ENCODE results near the gene UBR3.
A peak's percentile ranks its signal among the peaks of the same experiment; 100 is the strongest.

UBR3 gene

GRCh38 chr2:170013802-170014551 lies 186.7 kb downstream of the UBR3 start:
- DNase-seq: no peak

DNA sequence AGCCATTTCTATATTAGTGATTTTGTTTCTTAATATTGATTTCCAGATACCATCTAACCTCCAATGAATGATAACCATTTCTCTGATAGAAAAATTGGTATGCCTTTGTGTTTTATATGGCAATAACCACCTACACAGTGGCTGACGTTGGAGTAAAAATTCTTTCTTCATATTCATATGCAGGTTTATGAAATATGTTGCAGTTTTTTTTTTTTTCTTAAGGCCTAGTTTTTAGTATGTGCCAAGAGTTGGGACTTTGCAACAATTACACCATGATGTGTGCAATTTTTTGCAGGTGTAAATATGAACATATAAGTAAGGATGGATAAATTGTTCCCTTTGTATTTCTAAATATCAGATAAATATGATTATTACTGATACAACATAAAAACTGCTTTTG lies 187.5 kb downstream of the UBR3 start:
- no peak for DNase-seq

GRCh38 chr2:170017860-170018532 lies 190.7 kb downstream of the UBR3 start:
- no peak for DNase-seq

DNA sequence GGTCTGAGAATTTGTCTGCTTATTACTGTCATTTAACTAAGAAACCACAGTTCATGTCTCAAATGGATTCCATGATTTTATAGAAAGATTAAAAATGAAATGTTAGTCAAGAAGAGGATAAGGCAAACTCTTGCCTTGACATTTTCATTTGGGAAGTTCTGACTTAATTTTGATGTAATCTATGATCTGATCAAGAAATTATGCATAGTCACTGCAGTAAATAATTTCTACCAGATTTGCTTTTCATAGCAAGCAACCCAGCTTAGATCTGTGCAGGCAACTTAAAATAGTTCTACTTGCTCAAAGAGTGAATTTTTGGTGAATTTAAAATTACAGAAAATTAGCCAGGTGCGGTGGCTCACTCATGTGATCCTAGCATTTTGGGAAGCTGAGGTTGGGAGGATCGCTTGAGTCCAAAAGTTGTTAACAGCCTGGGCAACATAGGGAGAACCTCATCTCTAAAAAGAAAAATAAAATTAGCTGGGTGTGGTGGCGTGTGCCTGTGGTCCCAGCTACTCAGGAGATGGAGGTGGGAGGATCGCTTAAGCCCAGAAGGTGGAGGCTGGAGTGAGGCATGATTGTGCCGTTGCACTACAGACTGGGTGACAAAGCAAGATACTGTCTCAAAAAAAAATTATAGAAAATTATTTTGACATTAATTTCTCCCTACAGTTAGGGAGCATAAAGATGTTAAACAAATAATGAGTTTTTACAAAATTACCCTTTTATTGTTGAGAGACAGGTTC lies 192.0 kb downstream of the UBR3 start:
- no peak for DNase-seq

DNA sequence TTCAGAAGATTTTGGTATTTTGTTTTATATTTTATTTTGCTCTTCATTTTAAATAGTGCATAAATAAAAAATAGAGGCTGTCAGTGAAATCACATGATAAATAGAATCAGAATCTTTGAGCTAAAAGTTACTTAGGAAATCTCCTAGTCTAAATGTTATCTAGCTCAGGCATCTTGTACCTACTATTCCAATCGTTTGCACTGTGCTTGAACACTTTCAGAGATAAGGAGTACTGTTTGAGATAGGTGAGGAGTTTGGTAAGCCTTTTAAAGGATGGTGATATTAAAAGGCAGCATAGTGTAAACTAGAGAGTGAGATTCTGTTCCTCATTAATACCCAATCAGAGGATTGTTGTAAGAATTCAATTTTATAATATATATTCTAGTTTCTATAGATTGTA lies 193.5 kb downstream of the UBR3 start:
- no peak for DNase-seq

GRCh38 chr2:170022692-170023091 lies 195.4 kb downstream of the UBR3 start:
- no peak for DNase-seq

GRCh38 chr2:170024721-170025120 lies 197.5 kb downstream of the UBR3 start:
- DNase-seq: peak; percentile 29

DNA sequence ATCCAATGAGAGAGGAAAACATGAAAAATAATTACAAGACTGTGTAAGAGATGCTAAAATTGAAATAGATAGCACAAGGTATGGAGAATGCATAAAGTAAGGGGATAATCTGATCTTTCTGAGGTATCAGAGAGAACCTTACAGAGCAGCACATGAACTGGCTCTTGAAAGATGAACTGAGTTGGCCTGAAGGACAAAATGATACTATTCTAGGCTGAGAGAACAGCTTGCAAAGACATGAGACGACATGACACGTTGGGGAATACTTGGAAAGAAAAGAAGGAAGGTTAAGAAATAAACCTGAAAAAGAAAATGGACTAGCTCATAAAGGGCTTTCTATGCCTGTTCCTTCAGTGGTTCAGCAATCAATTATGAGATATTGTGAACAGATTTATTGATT lies 198.0 kb downstream of the UBR3 start:
- DNase-seq: no peak

DNA sequence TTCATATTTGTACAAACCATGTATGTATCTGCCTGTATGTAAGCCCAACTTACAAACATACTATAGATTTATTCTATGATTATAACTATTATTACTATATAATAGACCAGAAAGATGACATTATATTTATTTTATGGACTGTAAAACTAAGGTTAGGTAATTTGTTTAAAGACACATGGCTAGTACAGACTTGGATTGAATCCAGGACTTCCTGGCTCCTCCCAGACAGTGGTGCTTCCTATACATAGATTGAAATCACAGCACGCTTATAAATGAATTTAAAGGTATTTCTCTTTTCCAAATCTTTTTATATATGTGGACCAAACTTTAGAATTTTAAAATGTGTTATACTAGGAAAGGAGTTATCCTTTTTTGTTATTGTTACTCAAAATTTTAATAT lies 199.1 kb downstream of the UBR3 start:
- DNase-seq: no peak

GRCh38 chr2:170029551-170029950 lies 202.3 kb downstream of the UBR3 start:
- no peak for DNase-seq

GRCh38 chr2:170030040-170030439 lies 202.8 kb downstream of the UBR3 start:
- DNase-seq: no peak

DNA sequence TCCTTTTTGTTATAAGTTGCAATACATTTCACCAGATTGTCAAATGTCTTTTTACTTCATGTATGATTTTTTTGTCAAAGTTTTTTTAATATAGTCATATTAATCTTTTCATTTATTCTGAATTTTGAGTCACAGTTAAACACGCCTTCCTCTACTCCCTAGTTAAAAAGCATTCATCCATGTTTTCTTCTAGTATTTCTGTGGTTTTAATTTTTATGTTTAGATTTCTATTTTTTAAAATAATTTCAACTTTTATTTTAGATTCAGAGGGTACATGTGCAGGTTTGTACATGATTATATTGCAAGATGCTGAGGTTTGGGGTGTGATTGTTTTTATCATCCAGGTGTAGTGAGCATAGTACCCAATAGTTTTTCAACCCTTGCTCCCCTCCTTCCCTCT lies 204.0 kb downstream of the UBR3 start:
- DNase-seq: no peak

GRCh38 chr2:170034596-170034995 lies 207.3 kb downstream of the UBR3 start:
- no peak for DNase-seq

DNA sequence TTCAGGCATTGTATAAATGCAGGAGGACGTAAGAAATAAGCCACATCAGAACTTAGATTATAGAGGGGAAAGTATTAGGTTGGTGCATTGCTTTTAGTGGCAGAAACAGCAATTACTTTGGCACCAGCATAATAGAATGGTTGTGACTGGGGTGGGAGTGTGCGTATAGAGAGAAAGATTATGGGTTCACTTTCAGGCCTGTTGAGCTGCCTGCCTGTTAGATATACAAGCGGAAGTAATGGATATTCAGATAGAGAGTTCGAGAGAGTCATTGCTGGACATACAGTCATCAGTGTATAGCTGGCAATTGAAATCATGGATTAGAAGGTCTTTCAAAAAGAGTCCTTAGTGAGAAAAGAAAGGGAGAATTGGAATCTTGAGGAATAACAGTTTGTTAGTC lies 211.5 kb downstream of the UBR3 start:
- DNase-seq: no peak

GRCh38 chr2:170039401-170040172 lies 212.3 kb downstream of the UBR3 start:
- DNase-seq: no peak

GRCh38 chr2:170044751-170045478 lies 217.7 kb downstream of the UBR3 start:
- no peak for DNase-seq

- no peak for DNase-seq
These were observed 220.2 kb downstream of the UBR3 start for GRCh38 chr2:170047331-170048065.

DNA sequence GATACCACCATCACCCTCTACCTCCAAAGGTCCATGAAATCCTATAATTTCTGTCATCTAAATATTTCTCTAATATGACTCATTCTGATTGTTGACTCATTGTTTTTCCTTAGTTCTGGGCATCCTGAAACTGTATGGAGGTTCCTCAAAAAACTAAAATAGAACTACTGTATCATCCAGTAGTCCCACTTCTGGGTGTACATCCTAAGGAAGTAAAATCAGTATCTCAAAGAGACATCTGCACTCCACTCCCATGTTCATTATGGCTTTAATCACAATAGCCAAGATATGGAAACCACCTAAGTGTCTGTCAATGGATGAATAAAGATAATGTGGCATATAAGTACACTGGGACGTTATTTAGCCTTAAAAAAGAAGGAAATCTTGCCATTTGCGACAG lies 224.9 kb downstream of the UBR3 start:
- DNase-seq: no peak

- no peak for DNase-seq
These were observed 227.7 kb downstream of the UBR3 start for GRCh38 chr2:170054997-170055396.

GRCh38 chr2:170056900-170057299 lies 229.6 kb downstream of the UBR3 start:
- DNase-seq: no peak

GRCh38 chr2:170063456-170064235 lies 236.4 kb downstream of the UBR3 start:
- DNase-seq: no peak

Measured in RPMI8226 (cell line).